GM23248 (cell line): ENCODE measurements around the gene HSCB. TPM values are rescaled to one million over a fixed set of nuclear protein-coding genes. Genes with fewer than 3 reads are reported as not detected.
"Not testable (repeated sequence)": the region's sequence is repeated elsewhere in the genome, so short reads cannot be mapped to it uniquely, and the experiment has no call there.

Experiments used
- DNase-seq: peaks from one replicate; pipeline ENCODE4 v3.0.0-alpha.2; 2015
- H2AFZ ChIP-seq: fragments of 200-600 bp; sonication (generic); 2 replicates; pipeline ENCODE4 v1.6.1; 2016; ENCODE audit warnings: antibody characterized with exemption
- H3F3A ChIP-seq: fragments of 200-600 bp; sonication (generic); 2 replicates; pipeline ENCODE4 v1.6.1; 2016; ENCODE audit warnings: mild to moderate bottlenecking, antibody characterized with exemption, mixed run types; ENCODE audit not compliant: insufficient read depth
- H3K27ac ChIP-seq: fragments of 200-600 bp; sonication (generic); 2 replicates; pipeline ENCODE4 v1.5.1; 2016; ENCODE audit warnings: mild to moderate bottlenecking
- H3K27me3 ChIP-seq: fragments of 200-600 bp; sonication (generic); replicated peaks from 2 replicates; pipeline ENCODE4 v1.6.1; 2016; ENCODE audit warnings: mild to moderate bottlenecking; ENCODE audit not compliant: insufficient read depth
- H3K36me3 ChIP-seq: fragments of 200-600 bp; sonication (generic); 2 replicates; pipeline ENCODE4 v1.6.1; 2016; ENCODE audit warnings: low read depth, mild to moderate bottlenecking
- H3K4me1 ChIP-seq: fragments of 200-600 bp; sonication (generic); 2 replicates; pipeline ENCODE4 v1.6.1; 2016; ENCODE audit warnings: mild to moderate bottlenecking; ENCODE audit not compliant: insufficient read depth
- H3K4me2 ChIP-seq: fragments of 200-600 bp; sonication (generic); one replicate; pipeline ENCODE4 v1.6.1; 2016; ENCODE audit warnings: mild to moderate bottlenecking; ENCODE audit not compliant: unreplicated experiment
- H3K4me3 ChIP-seq: fragments of 200-600 bp; sonication (generic); 2 replicates; pipeline ENCODE4 v1.5.1; 2016; ENCODE audit warnings: mild to moderate bottlenecking
- H3K79me2 ChIP-seq: fragments of 200-600 bp; sonication (generic); 2 replicates; pipeline ENCODE4 v1.6.1; 2016; ENCODE audit warnings: mild to moderate bottlenecking; ENCODE audit not compliant: insufficient read depth
- H3K9ac ChIP-seq: fragments of 200-600 bp; sonication (generic); 2 replicates; pipeline ENCODE4 v1.6.1; 2016; ENCODE audit warnings: mild to moderate bottlenecking
- H3K9me2 ChIP-seq: fragments of 200-600 bp; sonication (generic); 2 replicates; pipeline ENCODE4 v1.6.1; 2016; ENCODE audit warnings: mixed run types, mild to moderate bottlenecking, moderate library complexity; ENCODE audit not compliant: insufficient read depth
- H3K9me3 ChIP-seq: fragments of 200-600 bp; sonication (generic); one replicate; pipeline ENCODE4 v1.6.1; 2017; ENCODE audit warnings: low read depth
- H4K20me1 ChIP-seq: fragments of 200-600 bp; sonication (generic); 2 replicates; pipeline ENCODE4 v1.6.0; 2016; ENCODE audit not compliant: insufficient read depth
- EZH2 ChIP-seq: fragments of 200-600 bp; sonication (generic); IDR thresholded peaks from 2 replicates; pipeline ENCODE4 v1.6.1; 2018; ENCODE audit warnings: antibody characterized with exemption, mild to moderate bottlenecking; ENCODE audit not compliant: insufficient read depth, poor library complexity, severe bottlenecking
- EZH2phosphoT487 ChIP-seq: fragments of 200-600 bp; sonication (generic); IDR thresholded peaks from 2 replicates; pipeline ENCODE4 v1.6.1; 2018; ENCODE audit warnings: antibody characterized with exemption, moderate library complexity, mild to moderate bottlenecking, low read depth; ENCODE audit not compliant: insufficient read depth
- WGBS, 2 experiments: methylation state at CpG; one replicate each; pipeline ENCODE4 v1.1.6; 2015 to 2017; ENCODE audit warnings: low lambda C conversion rate in 2 of 2, low coverage in 1 of 2; ENCODE audit errors: missing lambda C conversion rate in 2 of 2; 5-methylcytosine and 5-hydroxymethylcytosine counted together
- in situ Hi-C: fragments of 300-500 bp; cut with MboI; formaldehyde crosslinking; loops from 2 replicates; pipeline ENCODE4 v1.15.0; 2020
- polyA plus RNA-seq: library from polyadenylated mRNA; unstranded; fragments of >200 nt; fragmentation: Nextera tagmentation; extraction: Ambion mirVana; gene quantifications from 2 replicates; pipeline ENCODE4 v1.2.1, GENCODE V29; 2016
- total RNA-seq: library from RNA; depleted of rRNA; stranded (reverse); fragments of >200 nt; shearing (Covaris generic); gene quantifications from 2 replicates; pipeline ENCODE4 v1.2.3, GENCODE V29; 2014; rRNA removed

The HSCB gene
- total and polyA plus RNA-seq, 2 experiments from 2014 or later, result 12.0 to 25.9 TPM

DNA sequence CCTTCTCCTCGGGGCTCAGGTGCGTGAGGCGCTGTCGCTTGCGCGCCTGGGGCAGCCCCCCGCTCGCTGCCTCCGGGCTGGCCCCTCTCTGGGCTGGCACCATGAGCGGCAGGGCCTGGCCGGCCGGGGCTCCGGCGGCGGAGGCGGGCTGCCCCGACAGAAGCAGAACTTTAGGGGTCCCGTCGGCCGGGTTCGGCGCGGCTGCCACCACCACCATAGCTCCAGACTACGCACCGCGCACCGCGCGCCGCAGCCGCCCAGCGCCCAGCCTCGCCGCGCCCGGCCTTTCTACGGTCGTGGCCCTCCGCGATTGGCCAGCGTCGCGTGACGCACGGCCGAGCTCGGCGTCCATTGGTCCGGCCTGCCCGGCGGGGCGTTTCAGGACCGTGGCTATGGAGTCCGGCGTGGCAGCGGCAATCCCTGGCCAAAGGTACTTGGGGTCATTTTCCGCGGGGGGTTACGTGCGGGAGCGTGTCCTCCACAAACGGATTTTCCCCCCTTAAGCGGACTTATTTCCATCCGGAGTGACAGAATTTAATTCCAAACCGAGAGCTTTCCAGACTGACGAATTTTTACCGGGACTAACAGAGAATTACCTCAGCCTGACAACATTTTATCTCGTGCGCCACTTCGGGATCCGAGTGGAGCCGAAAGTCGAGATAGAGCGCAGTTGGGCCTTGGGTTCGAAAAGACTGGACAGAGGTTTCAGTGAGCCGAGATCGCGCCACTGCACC is 58.6 kb downstream of the HSCB start, which contains the start of gene XBP1:
Gene XBP1, minus strand, starts transcription at position 262 of the 734 bp plus-strand sequence.
- in situ Hi-C loops, result no loop called here
- no peaks in the 10 kb centered on the region for H3K27me3 ChIP-seq
- peak within 1 kb of the TSS; percentile 100 for H3K27ac ChIP-seq
- H3K36me3 ChIP-seq, result peaks cover 34% of the 10 kb centered on the region
- no peaks in the 10 kb centered on the region for H3K9me2 ChIP-seq
- peaks cover 10% of the 10 kb centered on the region; the same call in 1 of the 2 replicates for H4K20me1 ChIP-seq
- no peaks in the 10 kb centered on the region for H3K9me3 ChIP-seq
- DNase-seq, result peak; percentile 99
- H2AFZ ChIP-seq, result peak within 1 kb of the TSS; percentile 89
- peak within 1 kb of the TSS; percentile 100 for H3K9ac ChIP-seq
- 1% methylated on average over 54 to 65 of the region's 78 CpGs for WGBS, 2 experiments
- no peak for TF ChIP-seq EZH2phosphoT487
- no peak for TF ChIP-seq EZH2
- H3K4me2 ChIP-seq, result peak within 1 kb of the TSS; percentile 93
- H3K79me2 ChIP-seq, result peaks cover 75% of the 10 kb centered on the region
- peak within 1 kb of the TSS; percentile 98 for H3K4me3 ChIP-seq
- H3K4me1 ChIP-seq, result peaks cover 30% of the 10 kb centered on the region
- H3F3A ChIP-seq, result peaks cover 41% of the 10 kb centered on the region

DNA sequence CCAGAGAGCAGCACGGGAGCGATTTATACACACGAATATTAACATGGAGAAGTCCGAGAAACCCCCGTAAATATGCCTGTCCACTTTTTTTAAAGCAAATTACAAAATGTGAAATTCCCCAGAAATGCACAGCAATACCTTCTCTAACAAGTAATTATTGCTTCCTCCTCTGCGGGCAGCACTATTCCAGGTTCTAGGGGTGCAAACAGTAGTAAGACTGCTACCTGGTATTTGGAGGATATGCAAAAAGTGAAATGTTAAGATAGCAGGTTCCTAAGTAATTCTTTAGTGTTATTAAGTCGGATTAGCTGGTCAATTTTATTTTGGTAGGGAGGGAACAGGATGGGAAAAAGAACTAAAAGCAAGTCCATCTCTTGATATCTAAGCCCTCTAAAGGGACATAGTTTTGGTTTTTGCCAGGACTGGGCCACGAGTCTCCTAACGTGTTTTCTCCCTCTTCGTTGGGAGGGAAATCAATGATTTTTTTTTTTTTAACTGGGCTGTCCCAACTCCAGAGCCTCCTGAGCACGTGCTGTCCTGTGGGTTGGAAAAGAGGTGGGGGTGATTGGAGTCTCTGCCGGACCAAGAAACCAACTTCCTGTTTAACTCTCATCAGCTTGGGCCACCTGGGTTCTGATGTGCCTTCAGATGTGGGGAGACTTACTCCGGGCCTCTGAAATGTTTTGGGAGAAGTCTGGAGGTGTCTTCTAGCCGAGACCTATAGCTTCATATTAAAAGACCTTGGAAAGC is 60.2 kb downstream of the HSCB start:
- Histone ChIP-seq H4K20me1 (0 out of 2 replicates have a peak, but pooled peaks cover 5% of the 10 kb centered on the region), H3K4me3 (peak overlapping the region; percentile 98), H3K4me1 (peaks cover 25% of the 10 kb centered on the region), H3K27ac (no peak overlapping the region), H3K27me3 (no peaks in the 10 kb centered on the region), H3K36me3 (peaks cover 19% of the 10 kb centered on the region), H3F3A (peaks cover 25% of the 10 kb centered on the region), H3K9ac (peak overlapping the region; percentile 100; the same call in 1 of the 2 replicates), H3K9me2 (no peaks in the 10 kb centered on the region), H3K79me2 (peaks cover 60% of the 10 kb centered on the region), H3K9me3 (no peaks in the 10 kb centered on the region), H2AFZ (peak overlapping the region; percentile 47; the same call in 1 of the 2 replicates), H3K4me2 (peak overlapping the region; percentile 93)
- 58 to 59% methylated on average over 14 of the region's 14 CpGs for WGBS, 2 experiments
- in situ Hi-C loops, result no loop called here
- TF ChIP-seq EZH2phosphoT487 (no peak), EZH2 (no peak)
- no peak for DNase-seq

DNA sequence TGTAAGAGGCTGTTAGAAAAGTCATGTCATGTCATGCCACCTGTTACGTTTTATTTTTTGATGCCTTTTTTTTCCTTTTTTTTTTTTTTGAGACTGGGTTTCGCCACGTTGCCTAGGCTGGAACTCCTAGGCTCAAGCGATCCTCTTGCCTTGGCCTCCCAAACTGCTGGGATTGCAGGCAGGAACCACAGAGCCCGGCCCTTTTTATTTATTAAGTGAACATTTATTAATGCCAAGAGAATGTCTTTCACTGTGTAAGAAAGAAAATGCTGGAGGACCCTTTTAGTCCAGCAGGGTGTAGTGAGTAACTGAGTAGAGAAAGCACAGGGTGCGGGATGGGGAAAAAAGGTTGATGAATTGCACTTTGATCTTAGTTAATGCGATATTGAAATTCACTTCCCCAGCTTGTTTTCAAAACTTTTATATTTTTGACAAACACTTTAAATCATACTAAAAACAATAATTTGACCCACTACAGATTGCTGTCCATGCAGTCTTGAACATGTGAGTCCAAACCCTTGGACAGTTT is 60.8 kb downstream of the HSCB start:
- 83 to 84% methylated on average over 7 of the region's 7 CpGs for WGBS, 2 experiments
- H3K36me3 ChIP-seq, result peaks cover 14% of the 10 kb centered on the region
- H3K27ac ChIP-seq, result no peak overlapping the region
- H3F3A ChIP-seq, result peaks cover 20% of the 10 kb centered on the region
- H3K4me2 ChIP-seq, result no peak overlapping the region
- peaks cover 53% of the 10 kb centered on the region for H3K79me2 ChIP-seq
- in situ Hi-C loops, result no loop called here
- no peaks in the 10 kb centered on the region for H3K9me3 ChIP-seq
- TF ChIP-seq EZH2 (no peak), EZH2phosphoT487 (no peak)
- peak overlapping the region; percentile 47; the same call in 1 of the 2 replicates for H2AFZ ChIP-seq
- H3K9me2 ChIP-seq, result no peaks in the 10 kb centered on the region
- H4K20me1 ChIP-seq, result no peaks in the 10 kb centered on the region
- DNase-seq, result peak; percentile 29
- H3K9ac ChIP-seq, result no peak overlapping the region
- H3K4me1 ChIP-seq, result peaks cover 19% of the 10 kb centered on the region
- no peaks in the 10 kb centered on the region for H3K27me3 ChIP-seq
- peak overlapping the region; percentile 98; the same call in 1 of the 2 replicates for H3K4me3 ChIP-seq

DNA sequence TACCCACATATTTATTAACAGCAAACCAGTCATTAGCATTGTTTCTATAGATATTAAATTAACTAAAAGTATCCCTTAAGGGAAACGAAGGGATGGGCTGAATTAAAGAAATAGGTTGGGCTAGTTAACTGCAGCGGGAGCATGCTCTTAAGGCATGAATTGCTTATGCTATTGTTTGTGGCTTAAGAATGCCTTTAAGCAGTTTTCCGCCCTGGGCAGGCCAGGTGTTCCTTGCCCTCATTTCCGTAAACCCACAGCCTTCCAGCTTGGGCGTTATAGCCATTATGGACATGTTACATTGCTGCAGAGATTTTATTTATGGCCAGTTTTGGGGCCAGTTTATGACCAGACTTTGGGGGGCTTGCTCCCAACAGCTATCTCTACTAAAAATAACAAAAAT is 63.6 kb downstream of the HSCB start:
- H3K27me3 ChIP-seq, H2AFZ ChIP-seq, in situ Hi-C loops, H4K20me1 ChIP-seq, H3K9ac ChIP-seq, DNase-seq, H3K4me2 ChIP-seq, H3K36me3 ChIP-seq, H3K4me3 ChIP-seq, H3K9me2 ChIP-seq, H3F3A ChIP-seq, H3K27ac ChIP-seq, H3K9me3 ChIP-seq: not testable (repeated sequence)
- peaks cover 11% of the 10 kb centered on the region for H3K4me1 ChIP-seq
- peaks cover 27% of the 10 kb centered on the region for H3K79me2 ChIP-seq
- 87 to 93% methylated on average over 5 of the region's 5 CpGs for WGBS, 2 experiments

Other genes starting within 250 kb of the HSCB start
- gene TTC28, start 62.2 kb upstream of the HSCB start, total RNA-seq, result 31.4 and 41.9 TPM in 2 replicates
- gene TTC28, start 62.2 kb upstream of the HSCB start, polyA plus RNA-seq, result 10.5 and 12.5 TPM in 2 replicates
- gene CHEK2, start 219 bp upstream of the HSCB start, total RNA-seq, result 12.2 and 22.0 TPM in 2 replicates
- gene CHEK2, start 219 bp upstream of the HSCB start, polyA plus RNA-seq, result 19.3 and 21.8 TPM in 2 replicates
- 24.2 and 25.2 TPM in 2 replicates for gene CCDC117, start 30.7 kb downstream of the HSCB start, total RNA-seq
- gene CCDC117, start 30.7 kb downstream of the HSCB start, polyA plus RNA-seq, result 14.6 and 16.2 TPM in 2 replicates
- 324 and 350 TPM in 2 replicates for gene XBP1, start 58.5 kb downstream of the HSCB start, total RNA-seq
- 256 and 258 TPM in 2 replicates for gene XBP1, start 58.5 kb downstream of the HSCB start, polyA plus RNA-seq
- 1.8 and 3.9 TPM in 2 replicates for gene ZNRF3, start 141.5 kb downstream of the HSCB start, total RNA-seq
- 0.56 and 0.60 TPM in 2 replicates for gene ZNRF3, start 141.5 kb downstream of the HSCB start, polyA plus RNA-seq